HG02642 (cell line): Measurements from ENCODE around the gene HMGXB3.
A peak's percentile ranks its signal among the peaks of the same experiment; 100 is the strongest.
"Not testable (repeated sequence)": the region's sequence is repeated elsewhere in the genome, so short reads cannot be mapped to it uniquely, and the experiment has no call there.

Experiments
- ATAC-seq: cut with Tn5 transposase; IDR thresholded peaks from one replicate; pipeline ENCODE4 v1.9.1; 2021; ENCODE audit warnings: mild to moderate bottlenecking; ENCODE audit not compliant: unreplicated experiment, poor library complexity

HMGXB3 gene

GRCh38 chr5:150020249-150020648 lies 19.7 kb downstream of the HMGXB3 start:
- no peak for ATAC-seq

GRCh38 chr5:150021491-150022157 lies 21.1 kb downstream of the HMGXB3 start:
- no peak for ATAC-seq

GRCh38 chr5:150022158-150022531 lies 21.6 kb downstream of the HMGXB3 start:
- ATAC-seq = no peak

- ATAC-seq = no peak
Observed at GRCh38 chr5:150022681-150023080, 22.1 kb downstream of the HMGXB3 start.

GRCh38 chr5:150023136-150023535 lies 22.6 kb downstream of the HMGXB3 start:
- no peak for ATAC-seq

GRCh38 chr5:150024346-150024984 lies 23.9 kb downstream of the HMGXB3 start:
- ATAC-seq = no peak

- ATAC-seq = no peak
Observed at GRCh38 chr5:150026682-150027172, 26.2 kb downstream of the HMGXB3 start.

GRCh38 chr5:150028047-150028446 lies 27.5 kb downstream of the HMGXB3 start:
- not testable (repeated sequence) for ATAC-seq

- no peak for ATAC-seq
Observed at GRCh38 chr5:150033334-150033733, 32.8 kb downstream of the HMGXB3 start.

- no peak for ATAC-seq
Observed at GRCh38 chr5:150034662-150035061, 34.1 kb downstream of the HMGXB3 start.

GRCh38 chr5:150035139-150035895 lies 34.8 kb downstream of the HMGXB3 start:
- ATAC-seq = peak; percentile 91

GRCh38 chr5:150036513-150036912 lies 36.0 kb downstream of the HMGXB3 start:
- ATAC-seq = no peak

- no peak for ATAC-seq
Observed at GRCh38 chr5:150038547-150038946, 38.0 kb downstream of the HMGXB3 start.

GRCh38 chr5:150042459-150042858 lies 41.9 kb downstream of the HMGXB3 start:
- no peak for ATAC-seq

- ATAC-seq = no peak
Observed at GRCh38 chr5:150043657-150044328, 43.3 kb downstream of the HMGXB3 start.

GRCh38 chr5:150044329-150044681 lies 43.8 kb downstream of the HMGXB3 start:
- ATAC-seq = no peak

- no peak for ATAC-seq
Observed at GRCh38 chr5:150044712-150045111, 44.2 kb downstream of the HMGXB3 start.

GRCh38 chr5:150045549-150045948 lies 45.0 kb downstream of the HMGXB3 start:
- no peak for ATAC-seq

GRCh38 chr5:150046031-150046430 lies 45.5 kb downstream of the HMGXB3 start:
- no peak for ATAC-seq

- ATAC-seq = not testable (repeated sequence)
Observed at GRCh38 chr5:150050172-150050811, 49.8 kb downstream of the HMGXB3 start.
